ENCODE measurements around the gene BUB1B.
"Not testable (repeated sequence)": the region's sequence is repeated elsewhere in the genome, so short reads cannot be mapped to it uniquely, and the experiment has no call there.

- TF ChIP-seq, protein P1, sequence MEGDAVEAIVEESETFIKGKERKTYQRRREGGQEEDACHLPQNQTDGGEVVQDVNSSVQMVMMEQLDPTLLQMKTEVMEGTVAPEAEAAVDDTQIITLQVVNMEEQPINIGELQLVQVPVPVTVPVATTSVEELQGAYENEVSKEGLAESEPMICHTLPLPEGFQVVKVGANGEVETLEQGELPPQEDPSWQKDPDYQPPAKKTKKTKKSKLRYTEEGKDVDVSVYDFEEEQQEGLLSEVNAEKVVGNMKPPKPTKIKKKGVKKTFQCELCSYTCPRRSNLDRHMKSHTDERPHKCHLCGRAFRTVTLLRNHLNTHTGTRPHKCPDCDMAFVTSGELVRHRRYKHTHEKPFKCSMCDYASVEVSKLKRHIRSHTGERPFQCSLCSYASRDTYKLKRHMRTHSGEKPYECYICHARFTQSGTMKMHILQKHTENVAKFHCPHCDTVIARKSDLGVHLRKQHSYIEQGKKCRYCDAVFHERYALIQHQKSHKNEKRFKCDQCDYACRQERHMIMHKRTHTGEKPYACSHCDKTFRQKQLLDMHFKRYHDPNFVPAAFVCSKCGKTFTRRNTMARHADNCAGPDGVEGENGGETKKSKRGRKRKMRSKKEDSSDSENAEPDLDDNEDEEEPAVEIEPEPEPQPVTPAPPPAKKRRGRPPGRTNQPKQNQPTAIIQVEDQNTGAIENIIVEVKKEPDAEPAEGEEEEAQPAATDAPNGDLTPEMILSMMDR (IDR thresholded peaks at IDR 0.05): not testable (repeated sequence)
- TF ChIP-seq POLR2AphosphoS5 (IDR thresholded peaks at IDR 0.05): not testable (repeated sequence)
Measured at GRCh38 chr15:40135846-40136450, 24.9 kb upstream of the BUB1B start.
